ENCODE data around the gene RARRES2. TPM values are rescaled to one million over a fixed set of nuclear protein-coding genes. Genes with fewer than 3 reads are reported as not detected.
"Not testable (repeated sequence)": the region's sequence is repeated elsewhere in the genome, so short reads cannot be mapped to it uniquely, and the experiment has no call there.

The RARRES2 gene
- total RNA-seq, 3 donors from 2014 or later (not counting 1 experiment from before 2014, with no cell fraction given): not detected

- Mint-ChIP-seq H3K4me3 (no peak overlapping the region), H3K36me3 (peaks cover 7% of the 10 kb centered on the region), H3K4me1 (no peaks in the 10 kb centered on the region), H3K27me3 (ENCODE audit: low read depth in 2 of 2) (no peaks in the 10 kb centered on the region), H3K27ac (no peak overlapping the region), H3K9me3 (no peaks in the 10 kb centered on the region)
- Histone ChIP-seq H3K27ac (ENCODE audit: low read length) (no peak overlapping the region), H3K9me3 (ENCODE audit: control insufficient read depth, insufficient read depth, low read length) (no peaks in the 10 kb centered on the region), H3K4me3 (ENCODE audit: low read length) (no peak overlapping the region), H3K4me1 (ENCODE audit: control insufficient read depth, insufficient read depth, low read length) (no peaks in the 10 kb centered on the region), H3K27me3 (ENCODE audit: control insufficient read depth, insufficient read depth, low read length) (no peaks in the 10 kb centered on the region), H3K36me3 (ENCODE audit: control insufficient read depth, insufficient read depth, low read length) (no peaks in the 10 kb centered on the region)
- DNase-seq (no peak), ATAC-seq (no peak)
- no peak for TF ChIP-seq CTCF (IDR thresholded peaks at IDR 0.05)
- 93% methylated on average over 5 of the region's 5 CpGs for WGBS (ENCODE audit: insufficient coverage)
- intact Hi-C loops (cut with micrococcal nuclease): no loop called here
Measured at GRCh38 chr7:150314639-150315239, 26.7 kb downstream of the RARRES2 start.

DNA sequence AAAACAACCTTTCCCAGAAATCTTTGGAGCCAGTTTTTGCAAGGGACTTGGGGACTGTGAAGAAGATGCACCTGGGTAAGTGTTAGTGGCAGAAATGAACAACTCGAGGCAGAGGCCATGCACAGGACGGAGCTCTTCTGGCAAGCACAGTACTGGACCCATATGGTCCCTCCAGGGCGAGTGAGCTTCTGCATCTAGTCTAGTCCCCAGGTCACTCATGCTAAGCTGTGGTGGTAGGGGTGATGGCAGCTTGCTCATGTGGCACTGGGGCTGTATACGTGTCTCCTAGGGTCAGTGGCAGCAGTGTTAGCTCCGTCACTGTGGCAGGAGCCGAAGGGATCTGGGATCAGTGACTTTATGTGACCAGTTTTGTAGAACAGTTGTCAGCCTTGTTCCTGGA, 27.6 kb downstream of the RARRES2 start:
- no peaks in the 10 kb centered on the region for H3K4me1 Mint-ChIP-seq
- H3K27ac Mint-ChIP-seq: no peak overlapping the region
- no peak for ATAC-seq
- peaks cover 7% of the 10 kb centered on the region for H3K36me3 Mint-ChIP-seq
- Histone ChIP-seq H3K36me3 (ENCODE audit: control insufficient read depth, insufficient read depth, low read length) (no peaks in the 10 kb centered on the region), H3K9me3 (ENCODE audit: control insufficient read depth, insufficient read depth, low read length) (no peaks in the 10 kb centered on the region), H3K4me3 (ENCODE audit: low read length) (no peak overlapping the region), H3K4me1 (ENCODE audit: control insufficient read depth, insufficient read depth, low read length) (no peaks in the 10 kb centered on the region), H3K27me3 (ENCODE audit: control insufficient read depth, insufficient read depth, low read length) (no peaks in the 10 kb centered on the region), H3K27ac (ENCODE audit: low read length) (no peak overlapping the region)
- intact Hi-C loops (cut with micrococcal nuclease): no loop called here
- no peak for DNase-seq
- WGBS (ENCODE audit: insufficient coverage): 91% methylated on average over 6 of the region's 6 CpGs
- TF ChIP-seq CTCF (IDR thresholded peaks at IDR 0.05): no peak
- H3K27me3 Mint-ChIP-seq (ENCODE audit: low read depth in 2 of 2): no peaks in the 10 kb centered on the region
- H3K4me3 Mint-ChIP-seq: no peak overlapping the region
- no peaks in the 10 kb centered on the region for H3K9me3 Mint-ChIP-seq

- Mint-ChIP-seq H3K27me3 (ENCODE audit: low read depth in 2 of 2) (no peaks in the 10 kb centered on the region), H3K27ac (no peak overlapping the region), H3K9me3 (no peaks in the 10 kb centered on the region), H3K36me3 (peaks cover 7% of the 10 kb centered on the region), H3K4me3 (no peak overlapping the region), H3K4me1 (no peaks in the 10 kb centered on the region)
- no peak for ATAC-seq
- Histone ChIP-seq H3K27ac (ENCODE audit: low read length) (no peak overlapping the region), H3K4me3 (ENCODE audit: low read length) (no peak overlapping the region), H3K36me3 (ENCODE audit: control insufficient read depth, insufficient read depth, low read length) (no peaks in the 10 kb centered on the region), H3K9me3 (ENCODE audit: control insufficient read depth, insufficient read depth, low read length) (no peaks in the 10 kb centered on the region), H3K4me1 (ENCODE audit: control insufficient read depth, insufficient read depth, low read length) (no peaks in the 10 kb centered on the region), H3K27me3 (ENCODE audit: control insufficient read depth, insufficient read depth, low read length) (no peaks in the 10 kb centered on the region)
- no peak for DNase-seq
- 93% methylated on average over 3 of the region's 3 CpGs for WGBS (ENCODE audit: insufficient coverage)
- no peak for TF ChIP-seq CTCF (IDR thresholded peaks at IDR 0.05)
- intact Hi-C loops (cut with micrococcal nuclease): no loop called here
Measured at GRCh38 chr7:150313367-150313809, 28.0 kb downstream of the RARRES2 start.

- H3K27me3 ChIP-seq (ENCODE audit: control insufficient read depth, insufficient read depth, low read length); H3K4me3 Mint-ChIP-seq; H3K4me1 Mint-ChIP-seq; DNase-seq; H3K9me3 ChIP-seq (ENCODE audit: control insufficient read depth, insufficient read depth, low read length); H3K27me3 Mint-ChIP-seq (ENCODE audit: low read depth in 2 of 2); ATAC-seq; H3K4me1 ChIP-seq (ENCODE audit: control insufficient read depth, insufficient read depth, low read length); intact Hi-C loops (cut with micrococcal nuclease); H3K36me3 ChIP-seq (ENCODE audit: control insufficient read depth, insufficient read depth, low read length); H3K9me3 Mint-ChIP-seq; H3K27ac ChIP-seq (ENCODE audit: low read length); H3K4me3 ChIP-seq (ENCODE audit: low read length); H3K36me3 Mint-ChIP-seq; H3K27ac Mint-ChIP-seq: not testable (repeated sequence)
- WGBS (ENCODE audit: insufficient coverage): 76% methylated on average over 6 of the region's 7 CpGs
Measured at GRCh38 chr7:150312649-150313366, 28.6 kb downstream of the RARRES2 start.

Data from natural killer cell (primary cell).